Neural crest cell (in vitro differentiated cells): ENCODE data around the gene MEI4. TPM values are rescaled to one million over a fixed set of nuclear protein-coding genes. Genes with fewer than 3 reads are reported as not detected.

Source experiments
- DNase-seq: peaks from one replicate; pipeline ENCODE4 v3.0.0; 2021; ENCODE audit warnings: low read depth, mixed read lengths, low spot score
- H3K27ac Mint-ChIP-seq: one replicate; pipeline ENCODE4 v1.8.0; 2021; ENCODE audit warnings: mild to moderate bottlenecking, mixed read lengths; ENCODE audit not compliant: unreplicated experiment
- H3K27me3 Mint-ChIP-seq: 2 replicates; pipeline ENCODE4 v1.8.0; 2021; ENCODE audit warnings: low read depth, mild to moderate bottlenecking, mixed read lengths
- H3K36me3 Mint-ChIP-seq: 2 replicates; pipeline ENCODE4 v1.8.0; 2021; ENCODE audit warnings: low read depth, mild to moderate bottlenecking, mixed read lengths
- H3K4me1 Mint-ChIP-seq: 2 replicates; pipeline ENCODE4 v1.8.0; 2021; ENCODE audit warnings: mixed read lengths
- H3K4me3 Mint-ChIP-seq: one replicate; pipeline ENCODE4 v1.8.0; 2021; ENCODE audit warnings: mild to moderate bottlenecking, mixed read lengths
- H3K9me3 Mint-ChIP-seq: 2 replicates; pipeline ENCODE4 v1.8.0; 2021; ENCODE audit warnings: mixed read lengths
- total RNA-seq: library from RNA; stranded (reverse); gene quantifications from 2 replicates; pipeline ENCODE4 v1.2.1, GENCODE V29; 2021
- TF ChIP-seq, protein P1 (sequence below): fragments of 200-600 bp; sonication (generic); conservative IDR thresholded peaks from 2 replicates; pipeline ENCODE4 v1.5.0; 2021; ENCODE audit warnings: antibody characterized with exemption, mild to moderate bottlenecking

The MEI4 gene
- total RNA-seq, 1 donor from 2014 or later = 0.44 TPM

DNA sequence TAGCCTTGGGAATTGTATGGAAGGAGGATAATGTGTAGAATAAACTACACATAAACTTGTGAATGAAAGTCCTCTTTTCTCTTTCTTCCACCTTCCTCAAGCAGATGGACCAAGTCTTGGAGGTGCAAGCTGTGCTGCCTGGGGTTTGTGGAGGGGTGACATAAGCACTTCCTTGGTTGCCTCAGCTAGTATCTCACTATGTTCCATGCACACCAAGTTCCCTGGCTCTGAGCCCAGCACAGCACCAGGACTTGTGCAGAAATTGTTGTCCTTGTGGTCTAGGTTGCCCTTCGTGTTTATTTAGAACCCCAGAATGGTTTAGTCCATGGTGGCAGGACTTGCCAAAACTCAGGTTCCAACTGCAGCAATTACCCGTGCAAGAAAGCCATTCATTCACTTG is 110.3 kb downstream of the MEI4 start:
- Mint-ChIP-seq H3K36me3 (no peaks in the 10 kb centered on the region), H3K27me3 (no peaks in the 10 kb centered on the region), H3K4me3 (no peak overlapping the region), H3K4me1 (no peaks in the 10 kb centered on the region), H3K27ac (no peak overlapping the region), H3K9me3 (no peaks in the 10 kb centered on the region)
- TF ChIP-seq, protein P1, sequence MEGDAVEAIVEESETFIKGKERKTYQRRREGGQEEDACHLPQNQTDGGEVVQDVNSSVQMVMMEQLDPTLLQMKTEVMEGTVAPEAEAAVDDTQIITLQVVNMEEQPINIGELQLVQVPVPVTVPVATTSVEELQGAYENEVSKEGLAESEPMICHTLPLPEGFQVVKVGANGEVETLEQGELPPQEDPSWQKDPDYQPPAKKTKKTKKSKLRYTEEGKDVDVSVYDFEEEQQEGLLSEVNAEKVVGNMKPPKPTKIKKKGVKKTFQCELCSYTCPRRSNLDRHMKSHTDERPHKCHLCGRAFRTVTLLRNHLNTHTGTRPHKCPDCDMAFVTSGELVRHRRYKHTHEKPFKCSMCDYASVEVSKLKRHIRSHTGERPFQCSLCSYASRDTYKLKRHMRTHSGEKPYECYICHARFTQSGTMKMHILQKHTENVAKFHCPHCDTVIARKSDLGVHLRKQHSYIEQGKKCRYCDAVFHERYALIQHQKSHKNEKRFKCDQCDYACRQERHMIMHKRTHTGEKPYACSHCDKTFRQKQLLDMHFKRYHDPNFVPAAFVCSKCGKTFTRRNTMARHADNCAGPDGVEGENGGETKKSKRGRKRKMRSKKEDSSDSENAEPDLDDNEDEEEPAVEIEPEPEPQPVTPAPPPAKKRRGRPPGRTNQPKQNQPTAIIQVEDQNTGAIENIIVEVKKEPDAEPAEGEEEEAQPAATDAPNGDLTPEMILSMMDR = no peak
- DNase-seq = no peak

DNA sequence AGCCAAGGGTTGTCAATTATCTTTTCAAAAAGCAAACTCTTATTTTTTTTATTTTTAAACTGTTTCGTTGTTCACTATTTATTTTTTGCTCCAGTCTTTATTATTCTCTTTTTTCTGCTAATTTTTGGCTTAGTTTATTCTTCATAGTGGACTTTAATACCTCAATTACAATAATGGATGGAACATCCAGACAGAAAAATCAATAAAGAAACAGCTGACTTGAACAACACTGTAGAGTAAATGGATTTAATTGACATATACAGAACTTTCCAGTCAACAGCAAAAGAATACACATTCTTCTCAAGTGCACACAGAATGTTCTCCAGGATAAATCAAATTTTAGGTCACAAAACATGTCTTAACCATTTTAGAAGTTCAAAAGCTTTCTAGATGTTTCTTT is 111.5 kb downstream of the MEI4 start:
- Mint-ChIP-seq H3K27me3 (no peaks in the 10 kb centered on the region), H3K9me3 (no peaks in the 10 kb centered on the region), H3K4me3 (no peak overlapping the region), H3K4me1 (no peaks in the 10 kb centered on the region), H3K36me3 (no peaks in the 10 kb centered on the region), H3K27ac (no peak overlapping the region)
- DNase-seq = no peak
- TF ChIP-seq, protein P1 = no peak

DNA sequence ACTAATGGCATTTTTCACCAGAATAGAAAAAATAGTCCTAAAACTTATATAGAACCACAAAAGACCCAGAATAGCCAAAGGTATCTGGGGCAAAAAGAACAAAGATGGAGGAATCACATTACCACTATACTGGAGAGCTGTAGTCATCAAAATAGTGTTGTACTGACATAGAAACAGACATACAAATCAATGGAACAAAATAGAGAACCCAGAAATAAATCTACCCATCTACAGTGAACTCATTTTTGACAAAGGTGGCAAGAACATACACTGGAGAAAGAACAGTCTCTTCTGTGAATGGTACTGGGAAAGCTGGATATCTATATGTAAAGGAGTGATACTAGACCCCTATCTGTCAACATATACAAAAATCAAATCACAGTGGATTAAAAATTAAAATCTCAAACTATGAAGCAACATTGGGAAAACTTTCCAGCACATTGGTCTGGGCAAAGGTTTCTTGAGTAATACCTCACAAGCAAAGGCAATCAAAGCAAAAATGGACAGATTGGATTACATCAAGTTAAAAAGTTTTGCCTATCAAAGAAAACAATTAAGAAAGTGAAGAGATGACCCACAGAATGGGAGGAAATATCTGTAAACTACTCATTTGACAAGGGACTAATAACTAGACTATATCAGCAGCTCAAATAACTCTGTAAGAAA is 120.5 kb downstream of the MEI4 start:
- Mint-ChIP-seq H3K27me3 (no peaks in the 10 kb centered on the region), H3K9me3 (peaks cover 11% of the 10 kb centered on the region), H3K27ac (peak overlapping the region; percentile 57), H3K4me1 (no peaks in the 10 kb centered on the region), H3K36me3 (no peaks in the 10 kb centered on the region), H3K4me3 (no peak overlapping the region)
- no peak for DNase-seq
- TF ChIP-seq, protein P1 = no peak

- Mint-ChIP-seq H3K4me1 (no peaks in the 10 kb centered on the region), H3K4me3 (no peak overlapping the region), H3K9me3 (peaks cover 11% of the 10 kb centered on the region), H3K27ac (no peak overlapping the region), H3K27me3 (no peaks in the 10 kb centered on the region), H3K36me3 (peaks cover 5% of the 10 kb centered on the region)
- DNase-seq = no peak
- TF ChIP-seq, protein P1 = no peak
These were observed 121.6 kb downstream of the MEI4 start for GRCh38 chr6:77774457-77774856.

DNA sequence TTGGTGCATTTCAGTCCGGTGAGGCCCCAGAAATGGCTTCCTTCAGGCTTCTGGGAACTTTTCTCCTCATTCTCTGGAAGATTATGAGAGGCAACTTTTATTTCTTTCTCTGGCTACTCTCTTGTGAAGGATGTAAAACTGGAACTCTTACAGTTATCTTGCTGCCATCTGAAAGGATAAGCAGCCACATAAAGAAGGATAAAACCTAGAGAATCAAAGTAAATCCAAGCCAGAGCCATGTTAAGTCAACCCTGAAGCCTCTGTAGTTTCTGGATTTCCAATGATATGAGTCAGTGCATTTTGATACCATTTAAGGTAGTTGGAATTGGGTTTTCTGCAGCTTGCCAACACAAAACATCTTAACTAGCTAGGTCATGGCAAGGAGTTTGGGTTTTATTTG is 123.6 kb downstream of the MEI4 start:
- Mint-ChIP-seq H3K27me3 (no peaks in the 10 kb centered on the region), H3K4me1 (peaks cover 5% of the 10 kb centered on the region), H3K36me3 (peaks cover 5% of the 10 kb centered on the region), H3K27ac (no peak overlapping the region), H3K9me3 (peaks cover 17% of the 10 kb centered on the region), H3K4me3 (no peak overlapping the region)
- DNase-seq = no peak
- TF ChIP-seq, protein P1 = no peak
